GM23338 (cell line): Measurements from ENCODE around the gene MVP. TPM values are rescaled to one million over a fixed set of nuclear protein-coding genes. Genes with fewer than 3 reads are reported as not detected.

Source experiments
- ATAC-seq: fragments of 200-7000 bp; cut with Tn5 transposase; 3 replicates; pipeline ENCODE4 v1.9.1; 2020
- DNase-seq: peaks from one replicate; pipeline ENCODE4 v3.0.0-alpha.2; 2015; ENCODE audit warnings: low spot score
- H2AFZ ChIP-seq: fragments of 200-600 bp; sonication (generic); 2 replicates; pipeline ENCODE4 v1.8.0; 2016; ENCODE audit warnings: antibody characterized with exemption, mild to moderate bottlenecking, moderate library complexity
- H3F3A ChIP-seq: fragments of 200-600 bp; sonication (generic); replicated peaks from 2 replicates; pipeline ENCODE4 v1.8.0; 2017; ENCODE audit warnings: antibody characterized with exemption, mixed run types, low read depth
- H3K27ac ChIP-seq: fragments of 200-600 bp; sonication (generic); 2 replicates; pipeline ENCODE4 v1.6.1; 2016; ENCODE audit warnings: low read depth
- H3K27me3 ChIP-seq: fragments of 200-600 bp; sonication (generic); 2 replicates; pipeline ENCODE4 v1.8.0; 2016; ENCODE audit warnings: mild to moderate bottlenecking, mixed run types, moderate library complexity; ENCODE audit not compliant: insufficient read depth
- H3K36me3 ChIP-seq: fragments of 200-600 bp; sonication (generic); 2 replicates; pipeline ENCODE4 v1.8.0; 2016; ENCODE audit warnings: mild to moderate bottlenecking; ENCODE audit not compliant: insufficient read depth
- H3K4me1 ChIP-seq: fragments of 200-600 bp; sonication (generic); 2 replicates; pipeline ENCODE4 v1.8.0; 2016; ENCODE audit warnings: mild to moderate bottlenecking, moderate library complexity; ENCODE audit not compliant: insufficient read depth
- H3K4me2 ChIP-seq: fragments of 200-600 bp; sonication (generic); 2 replicates; pipeline ENCODE4 v1.7.1; 2017; ENCODE audit warnings: mixed run types
- H3K4me3 ChIP-seq: fragments of 200-600 bp; sonication (generic); 2 replicates; pipeline ENCODE4 v1.6.1; 2016; ENCODE audit warnings: mixed run types
- H3K79me2 ChIP-seq: fragments of 200-600 bp; sonication (generic); replicated peaks from 2 replicates; pipeline ENCODE4 v1.8.0; 2017; ENCODE audit warnings: mild to moderate bottlenecking; ENCODE audit not compliant: insufficient read depth
- H3K9me2 ChIP-seq: fragments of 200-600 bp; sonication (generic); 2 replicates; pipeline ENCODE4 v1.8.0; 2017; ENCODE audit not compliant: insufficient read depth
- H4K20me1 ChIP-seq: fragments of 200-600 bp; sonication (generic); replicated peaks from 2 replicates; pipeline ENCODE4 v1.8.0; 2017; ENCODE audit warnings: mild to moderate bottlenecking; ENCODE audit not compliant: insufficient read depth
- H3K27ac Mint-ChIP-seq: 2 replicates; pipeline ENCODE4 v1.8.0; 2020; ENCODE audit warnings: inconsistent platforms, mild to moderate bottlenecking, moderate library complexity, mixed read lengths
- H3K27me3 Mint-ChIP-seq: 3 replicates; pipeline ENCODE4 v1.8.0; 2022; ENCODE audit warnings: low read depth, mild to moderate bottlenecking, moderate library complexity, mixed read lengths, inconsistent platforms; ENCODE audit not compliant: insufficient read depth, poor library complexity
- H3K36me3 Mint-ChIP-seq: 3 replicates; pipeline ENCODE4 v1.8.0; 2021; ENCODE audit warnings: low read depth, mild to moderate bottlenecking, inconsistent platforms, moderate library complexity, mixed read lengths
- H3K4me1 Mint-ChIP-seq: 3 replicates; pipeline ENCODE4 v1.8.0; 2020; ENCODE audit warnings: mild to moderate bottlenecking, inconsistent platforms, mixed read lengths
- H3K4me3 Mint-ChIP-seq: 3 replicates; pipeline ENCODE4 v1.8.0; 2021; ENCODE audit warnings: moderate library complexity, mild to moderate bottlenecking, inconsistent platforms, mixed read lengths
- H3K9me3 Mint-ChIP-seq: 3 replicates; pipeline ENCODE4 v1.8.0; 2020; ENCODE audit warnings: moderate library complexity, mild to moderate bottlenecking, inconsistent platforms, mixed read lengths
- CREB1 ChIP-seq: fragments of 250-450 bp; sonication (Bioruptor Pico); IDR thresholded peaks from 2 replicates; pipeline ENCODE4 v1.5.0; 2020; ENCODE audit warnings: low read depth, mild to moderate bottlenecking, moderate library complexity
- EZH2 ChIP-seq: fragments of 200-600 bp; sonication (generic); IDR thresholded peaks from one replicate; pipeline ENCODE4 v1.8.0; 2017; ENCODE audit warnings: antibody characterized with exemption, mild to moderate bottlenecking, low read depth; ENCODE audit not compliant: unreplicated experiment
- EZH2phosphoT487 ChIP-seq: fragments of 200-600 bp; sonication (generic); IDR thresholded peaks from one replicate; pipeline ENCODE4 v1.8.1; 2018; ENCODE audit warnings: antibody characterized with exemption; ENCODE audit not compliant: unreplicated experiment
- JUNB ChIP-seq: IDR thresholded peaks from one replicate; pipeline ENCODE4 v1.6.1; 2016; ENCODE audit warnings: antibody characterized with exemption; ENCODE audit not compliant: unreplicated experiment
- NANOG ChIP-seq: IDR thresholded peaks from 2 replicates; pipeline ENCODE4 v1.6.1; 2016; ENCODE audit warnings: antibody characterized with exemption, borderline replicate concordance
- STAT1 ChIP-seq: IDR thresholded peaks from one replicate; pipeline ENCODE4 v1.6.1; 2016; ENCODE audit warnings: antibody characterized with exemption; ENCODE audit not compliant: unreplicated experiment
- ZNF114 ChIP-seq: fragments of 250-450 bp; sonication (Bioruptor Pico); IDR thresholded peaks from 2 replicates; pipeline ENCODE4 v1.5.0; 2020; ENCODE audit warnings: mild to moderate bottlenecking, moderate library complexity
- ZNF331 ChIP-seq: fragments of 250-450 bp; sonication (Bioruptor Pico); IDR thresholded peaks from 2 replicates; pipeline ENCODE4 v1.5.0; 2020; ENCODE audit warnings: low read depth, mild to moderate bottlenecking, moderate library complexity
- polyA plus RNA-seq: library from polyadenylated mRNA; unstranded; fragments of >200 nt; fragmentation: Nextera tagmentation; extraction: Ambion mirVana; gene quantifications from 2 replicates; pipeline ENCODE4 v1.2.1, GENCODE V29; 2016
- total RNA-seq: library from RNA; depleted of rRNA; stranded (reverse); fragments of >200 nt; shearing (Covaris generic); gene quantifications from 2 replicates; pipeline ENCODE4 v1.2.3, GENCODE V29; 2014
- TF ChIP-seq, protein P1 (sequence below), 2 experiments: fragments of 200-600 bp in 1 of 2; sonication (generic) in 1 of 2; conservative IDR thresholded peaks; 2 replicates each; pipeline versions ENCODE4 v1.5.1 to v1.6.1; 2016 to 2017; ENCODE audit warnings: antibody characterized with exemption in 2 of 2, low read depth in 2 of 2, mild to moderate bottlenecking in 2 of 2, moderate library complexity in 1 of 2
- TF ChIP-seq, protein P2 (sequence below): fragments of 250-450 bp; sonication (Bioruptor Pico); IDR thresholded peaks from 2 replicates; pipeline ENCODE4 v1.5.0; 2020; ENCODE audit warnings: mild to moderate bottlenecking, moderate library complexity
- TF ChIP-seq, protein P3 (sequence below): IDR thresholded peaks from one replicate; pipeline ENCODE4 v1.6.1; 2018; ENCODE audit warnings: antibody characterized with exemption; ENCODE audit not compliant: unreplicated experiment

The MVP gene
- total and polyA plus RNA-seq, 2 experiments from 2014 or later, result 1.4 to 3.7 TPM

DNA sequence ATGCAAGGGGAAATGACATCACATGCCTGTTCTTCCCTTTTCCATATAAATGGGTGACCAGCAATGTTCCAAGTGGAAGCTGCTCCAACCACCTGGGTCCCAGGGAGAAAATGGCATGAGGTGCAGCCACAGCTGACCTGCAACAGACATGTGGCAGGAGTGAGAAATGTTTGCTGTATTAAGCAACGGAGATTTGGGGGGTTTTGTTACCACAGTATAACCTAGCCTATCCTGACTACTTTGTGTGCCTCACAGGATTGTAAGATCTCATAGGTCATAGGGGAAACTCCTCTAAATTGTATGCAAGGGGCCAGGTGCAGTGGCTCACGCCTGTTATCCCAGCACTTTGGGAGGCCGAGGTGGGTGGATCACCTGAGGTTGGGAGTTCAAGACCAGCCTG, 30.7 kb downstream of the MVP start (continued):
- TF ChIP-seq, protein P1, sequence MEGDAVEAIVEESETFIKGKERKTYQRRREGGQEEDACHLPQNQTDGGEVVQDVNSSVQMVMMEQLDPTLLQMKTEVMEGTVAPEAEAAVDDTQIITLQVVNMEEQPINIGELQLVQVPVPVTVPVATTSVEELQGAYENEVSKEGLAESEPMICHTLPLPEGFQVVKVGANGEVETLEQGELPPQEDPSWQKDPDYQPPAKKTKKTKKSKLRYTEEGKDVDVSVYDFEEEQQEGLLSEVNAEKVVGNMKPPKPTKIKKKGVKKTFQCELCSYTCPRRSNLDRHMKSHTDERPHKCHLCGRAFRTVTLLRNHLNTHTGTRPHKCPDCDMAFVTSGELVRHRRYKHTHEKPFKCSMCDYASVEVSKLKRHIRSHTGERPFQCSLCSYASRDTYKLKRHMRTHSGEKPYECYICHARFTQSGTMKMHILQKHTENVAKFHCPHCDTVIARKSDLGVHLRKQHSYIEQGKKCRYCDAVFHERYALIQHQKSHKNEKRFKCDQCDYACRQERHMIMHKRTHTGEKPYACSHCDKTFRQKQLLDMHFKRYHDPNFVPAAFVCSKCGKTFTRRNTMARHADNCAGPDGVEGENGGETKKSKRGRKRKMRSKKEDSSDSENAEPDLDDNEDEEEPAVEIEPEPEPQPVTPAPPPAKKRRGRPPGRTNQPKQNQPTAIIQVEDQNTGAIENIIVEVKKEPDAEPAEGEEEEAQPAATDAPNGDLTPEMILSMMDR (conservative IDR thresholded peaks at IDR 0.05; ENCODE audit: low read depth in 2 of 2), result no peak
- TF ChIP-seq STAT1 (no peak), NANOG (no peak), EZH2phosphoT487 (no peak)

DNA sequence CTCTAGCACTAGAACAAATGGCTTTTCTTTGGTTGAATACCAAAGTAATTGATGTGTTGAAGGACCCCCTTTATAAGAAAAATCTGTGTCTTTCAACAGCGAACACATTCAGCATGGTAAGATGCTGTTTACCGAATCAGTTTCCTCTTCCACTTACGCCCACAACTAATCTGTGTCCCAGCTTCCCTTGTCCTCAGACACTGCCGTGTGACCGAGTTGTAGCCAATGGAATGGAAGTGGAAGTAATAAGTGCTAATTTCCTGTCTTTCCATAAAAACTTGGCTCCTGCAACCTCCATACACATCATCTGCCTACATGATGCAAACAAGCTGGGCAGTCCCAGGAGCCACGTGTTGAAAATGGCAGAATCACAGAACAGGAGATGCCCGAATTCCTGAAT, 32.4 kb downstream of the MVP start:
- Histone ChIP-seq H2AFZ (no peak overlapping the region), H3F3A (0 out of 2 replicates have a peak, but pooled peaks cover 3% of the 10 kb centered on the region), H3K4me3 (no peak overlapping the region), H3K9me2 (no peaks in the 10 kb centered on the region), H4K20me1 (no peaks in the 10 kb centered on the region), H3K36me3 (no peaks in the 10 kb centered on the region), H3K27ac (no peak overlapping the region), H3K27me3 (no peaks in the 10 kb centered on the region), H3K4me1 (no peaks in the 10 kb centered on the region), H3K4me2 (no peak overlapping the region), H3K79me2 (no peaks in the 10 kb centered on the region)
- ATAC-seq (no peak), DNase-seq (no peak)
- no peaks in the 10 kb centered on the region; the same call in 2 of the 3 replicates for H3K36me3 Mint-ChIP-seq
- H3K27ac Mint-ChIP-seq, result no peak overlapping the region
- no peak overlapping the region for H3K4me3 Mint-ChIP-seq
- peaks cover 19% of the 10 kb centered on the region for H3K4me1 Mint-ChIP-seq
- peaks cover 9% of the 10 kb centered on the region for H3K27me3 Mint-ChIP-seq
- H3K9me3 Mint-ChIP-seq, result no peaks in the 10 kb centered on the region; the same call in 2 of the 3 replicates
- TF ChIP-seq CREB1 (CRISPR knock-in tag), result no peak
- TF ChIP-seq NANOG, result no peak
- TF ChIP-seq JUNB, result no peak
- TF ChIP-seq, protein P1 (conservative IDR thresholded peaks at IDR 0.05; ENCODE audit: low read depth in 2 of 2), result no peak
- TF ChIP-seq, protein P2, sequence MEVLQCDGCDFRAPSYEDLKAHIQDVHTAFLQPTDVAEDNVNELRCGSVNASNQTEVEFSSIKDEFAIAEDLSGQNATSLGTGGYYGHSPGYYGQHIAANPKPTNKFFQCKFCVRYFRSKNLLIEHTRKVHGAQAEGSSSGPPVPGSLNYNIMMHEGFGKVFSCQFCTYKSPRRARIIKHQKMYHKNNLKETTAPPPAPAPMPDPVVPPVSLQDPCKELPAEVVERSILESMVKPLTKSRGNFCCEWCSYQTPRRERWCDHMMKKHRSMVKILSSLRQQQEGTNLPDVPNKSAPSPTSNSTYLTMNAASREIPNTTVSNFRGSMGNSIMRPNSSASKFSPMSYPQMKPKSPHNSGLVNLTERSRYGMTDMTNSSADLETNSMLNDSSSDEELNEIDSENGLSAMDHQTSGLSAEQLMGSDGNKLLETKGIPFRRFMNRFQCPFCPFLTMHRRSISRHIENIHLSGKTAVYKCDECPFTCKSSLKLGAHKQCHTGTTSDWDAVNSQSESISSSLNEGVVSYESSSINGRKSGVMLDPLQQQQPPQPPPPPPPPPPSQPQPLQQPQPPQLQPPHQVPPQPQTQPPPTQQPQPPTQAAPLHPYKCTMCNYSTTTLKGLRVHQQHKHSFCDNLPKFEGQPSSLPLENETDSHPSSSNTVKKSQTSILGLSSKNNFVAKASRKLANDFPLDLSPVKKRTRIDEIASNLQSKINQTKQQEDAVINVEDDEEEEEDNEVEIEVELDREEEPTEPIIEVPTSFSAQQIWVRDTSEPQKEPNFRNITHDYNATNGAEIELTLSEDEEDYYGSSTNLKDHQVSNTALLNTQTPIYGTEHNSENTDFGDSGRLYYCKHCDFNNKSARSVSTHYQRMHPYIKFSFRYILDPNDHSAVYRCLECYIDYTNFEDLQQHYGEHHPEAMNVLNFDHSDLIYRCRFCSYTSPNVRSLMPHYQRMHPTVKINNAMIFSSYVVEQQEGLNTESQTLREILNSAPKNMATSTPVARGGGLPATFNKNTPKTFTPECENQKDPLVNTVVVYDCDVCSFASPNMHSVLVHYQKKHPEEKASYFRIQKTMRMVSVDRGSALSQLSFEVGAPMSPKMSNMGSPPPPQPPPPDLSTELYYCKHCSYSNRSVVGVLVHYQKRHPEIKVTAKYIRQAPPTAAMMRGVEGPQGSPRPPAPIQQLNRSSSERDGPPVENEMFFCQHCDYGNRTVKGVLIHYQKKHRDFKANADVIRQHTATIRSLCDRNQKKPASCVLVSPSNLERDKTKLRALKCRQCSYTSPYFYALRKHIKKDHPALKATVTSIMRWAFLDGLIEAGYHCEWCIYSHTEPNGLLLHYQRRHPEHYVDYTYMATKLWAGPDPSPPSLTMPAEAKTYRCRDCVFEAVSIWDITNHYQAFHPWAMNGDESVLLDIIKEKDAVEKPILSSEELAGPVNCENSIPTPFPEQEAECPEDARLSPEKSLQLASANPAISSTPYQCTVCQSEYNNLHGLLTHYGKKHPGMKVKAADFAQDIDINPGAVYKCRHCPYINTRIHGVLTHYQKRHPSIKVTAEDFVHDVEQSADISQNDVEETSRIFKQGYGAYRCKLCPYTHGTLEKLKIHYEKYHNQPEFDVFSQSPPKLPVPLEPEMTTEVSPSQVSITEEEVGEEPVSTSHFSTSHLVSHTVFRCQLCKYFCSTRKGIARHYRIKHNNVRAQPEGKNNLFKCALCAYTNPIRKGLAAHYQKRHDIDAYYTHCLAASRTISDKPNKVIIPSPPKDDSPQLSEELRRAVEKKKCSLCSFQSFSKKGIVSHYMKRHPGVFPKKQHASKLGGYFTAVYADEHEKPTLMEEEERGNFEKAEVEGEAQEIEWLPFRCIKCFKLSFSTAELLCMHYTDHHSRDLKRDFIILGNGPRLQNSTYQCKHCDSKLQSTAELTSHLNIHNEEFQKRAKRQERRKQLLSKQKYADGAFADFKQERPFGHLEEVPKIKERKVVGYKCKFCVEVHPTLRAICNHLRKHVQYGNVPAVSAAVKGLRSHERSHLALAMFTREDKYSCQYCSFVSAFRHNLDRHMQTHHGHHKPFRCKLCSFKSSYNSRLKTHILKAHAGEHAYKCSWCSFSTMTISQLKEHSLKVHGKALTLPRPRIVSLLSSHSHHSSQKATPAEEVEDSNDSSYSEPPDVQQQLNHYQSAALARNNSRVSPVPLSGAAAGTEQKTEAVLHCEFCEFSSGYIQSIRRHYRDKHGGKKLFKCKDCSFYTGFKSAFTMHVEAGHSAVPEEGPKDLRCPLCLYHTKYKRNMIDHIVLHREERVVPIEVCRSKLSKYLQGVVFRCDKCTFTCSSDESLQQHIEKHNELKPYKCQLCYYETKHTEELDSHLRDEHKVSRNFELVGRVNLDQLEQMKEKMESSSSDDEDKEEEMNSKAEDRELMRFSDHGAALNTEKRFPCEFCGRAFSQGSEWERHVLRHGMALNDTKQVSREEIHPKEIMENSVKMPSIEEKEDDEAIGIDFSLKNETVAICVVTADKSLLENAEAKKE, result no peak
- TF ChIP-seq, protein P3, sequence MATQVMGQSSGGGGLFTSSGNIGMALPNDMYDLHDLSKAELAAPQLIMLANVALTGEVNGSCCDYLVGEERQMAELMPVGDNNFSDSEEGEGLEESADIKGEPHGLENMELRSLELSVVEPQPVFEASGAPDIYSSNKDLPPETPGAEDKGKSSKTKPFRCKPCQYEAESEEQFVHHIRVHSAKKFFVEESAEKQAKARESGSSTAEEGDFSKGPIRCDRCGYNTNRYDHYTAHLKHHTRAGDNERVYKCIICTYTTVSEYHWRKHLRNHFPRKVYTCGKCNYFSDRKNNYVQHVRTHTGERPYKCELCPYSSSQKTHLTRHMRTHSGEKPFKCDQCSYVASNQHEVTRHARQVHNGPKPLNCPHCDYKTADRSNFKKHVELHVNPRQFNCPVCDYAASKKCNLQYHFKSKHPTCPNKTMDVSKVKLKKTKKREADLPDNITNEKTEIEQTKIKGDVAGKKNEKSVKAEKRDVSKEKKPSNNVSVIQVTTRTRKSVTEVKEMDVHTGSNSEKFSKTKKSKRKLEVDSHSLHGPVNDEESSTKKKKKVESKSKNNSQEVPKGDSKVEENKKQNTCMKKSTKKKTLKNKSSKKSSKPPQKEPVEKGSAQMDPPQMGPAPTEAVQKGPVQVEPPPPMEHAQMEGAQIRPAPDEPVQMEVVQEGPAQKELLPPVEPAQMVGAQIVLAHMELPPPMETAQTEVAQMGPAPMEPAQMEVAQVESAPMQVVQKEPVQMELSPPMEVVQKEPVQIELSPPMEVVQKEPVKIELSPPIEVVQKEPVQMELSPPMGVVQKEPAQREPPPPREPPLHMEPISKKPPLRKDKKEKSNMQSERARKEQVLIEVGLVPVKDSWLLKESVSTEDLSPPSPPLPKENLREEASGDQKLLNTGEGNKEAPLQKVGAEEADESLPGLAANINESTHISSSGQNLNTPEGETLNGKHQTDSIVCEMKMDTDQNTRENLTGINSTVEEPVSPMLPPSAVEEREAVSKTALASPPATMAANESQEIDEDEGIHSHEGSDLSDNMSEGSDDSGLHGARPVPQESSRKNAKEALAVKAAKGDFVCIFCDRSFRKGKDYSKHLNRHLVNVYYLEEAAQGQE, result no peak
- no peak for TF ChIP-seq ZNF114
- no peak for TF ChIP-seq STAT1
- TF ChIP-seq ZNF331, result no peak
- TF ChIP-seq EZH2, result no peak
